EL (cell line): Measurements from ENCODE around the gene USH2A.

Source experiments
- DNase-seq: peaks from one replicate; pipeline ENCODE4 v3.0.0-alpha.2; 2016

USH2A gene

GRCh38 chr1:215899901-215900300, 523.3 kb downstream of the USH2A start:
- DNase-seq, result no peak

GRCh38 chr1:215895893-215896292, 527.4 kb downstream of the USH2A start:
- no peak for DNase-seq

- DNase-seq, result no peak
Observed at GRCh38 chr1:215895276-215895675, 528.0 kb downstream of the USH2A start.

- DNase-seq, result no peak
Observed at GRCh38 chr1:215894617-215895016, 528.6 kb downstream of the USH2A start.

GRCh38 chr1:215891266-215892057, 531.8 kb downstream of the USH2A start:
- DNase-seq, result peak; percentile 30

GRCh38 chr1:215890438-215890837, 532.8 kb downstream of the USH2A start:
- DNase-seq, result no peak

GRCh38 chr1:215889871-215890270, 533.4 kb downstream of the USH2A start:
- DNase-seq, result no peak

- DNase-seq, result peak; percentile 14
Observed at GRCh38 chr1:215888159-215888558, 535.1 kb downstream of the USH2A start.

GRCh38 chr1:215887627-215888026, 535.6 kb downstream of the USH2A start:
- no peak for DNase-seq

- no peak for DNase-seq
Observed at GRCh38 chr1:215883004-215883403, 540.2 kb downstream of the USH2A start.

- DNase-seq, result no peak
Observed at GRCh38 chr1:215878843-215879242, 544.4 kb downstream of the USH2A start.

- DNase-seq, result no peak
Observed at GRCh38 chr1:215878128-215878527, 545.1 kb downstream of the USH2A start.

- no peak for DNase-seq
Observed at GRCh38 chr1:215877452-215877951, 545.7 kb downstream of the USH2A start.

- DNase-seq, result no peak
Observed at GRCh38 chr1:215875712-215876111, 547.5 kb downstream of the USH2A start.

- DNase-seq, result no peak
Observed at GRCh38 chr1:215875236-215875635, 548.0 kb downstream of the USH2A start.

GRCh38 chr1:215872658-215873057, 550.6 kb downstream of the USH2A start:
- DNase-seq, result no peak

GRCh38 chr1:215868500-215868899, 554.7 kb downstream of the USH2A start:
- DNase-seq, result no peak

GRCh38 chr1:215865060-215865459, 558.2 kb downstream of the USH2A start:
- no peak for DNase-seq

- DNase-seq, result peak; percentile 20
Observed at GRCh38 chr1:215863796-215864195, 559.5 kb downstream of the USH2A start.

GRCh38 chr1:215860833-215861232, 562.4 kb downstream of the USH2A start:
- no peak for DNase-seq

- no peak for DNase-seq
Observed at GRCh38 chr1:215857317-215857716, 565.9 kb downstream of the USH2A start.

GRCh38 chr1:215845234-215845891, 577.9 kb downstream of the USH2A start:
- peak; percentile 87 for DNase-seq

GRCh38 chr1:215844777-215845176, 578.5 kb downstream of the USH2A start:
- DNase-seq, result no peak

GRCh38 chr1:215844266-215844665, 579.0 kb downstream of the USH2A start:
- DNase-seq, result peak; percentile 49
